ENCODE measurements around the gene COL19A1. TPM values are rescaled to one million over a fixed set of nuclear protein-coding genes. Genes with fewer than 3 reads are reported as not detected.

Gene COL19A1
- total RNA-seq, 1 experiment from 2014 or later: not detected

DNA sequence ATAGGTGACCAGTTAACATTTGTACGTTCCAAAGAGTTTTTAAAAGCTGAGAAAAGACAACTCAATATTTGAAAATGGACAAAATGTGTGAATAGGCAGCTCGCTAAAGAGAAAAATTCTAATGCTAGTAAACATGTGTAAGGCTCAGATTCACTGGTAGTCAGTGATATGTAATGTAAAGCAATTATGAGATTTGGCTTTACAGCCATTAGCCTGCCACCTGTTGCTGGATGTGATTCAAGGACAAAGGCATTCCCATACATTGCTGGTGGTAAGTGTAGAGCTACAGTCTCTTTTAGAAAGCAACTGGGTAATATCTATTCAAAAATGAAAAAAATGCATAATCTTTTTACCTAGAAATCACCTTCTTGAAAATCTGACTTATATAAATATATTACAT lies 114.3 kb downstream of the COL19A1 start:
- Mint-ChIP-seq H3K9me3 (ENCODE audit: unreplicated experiment) (no peaks in the 10 kb centered on the region), H3K27ac (ENCODE audit: low read depth, unreplicated experiment) (no peak overlapping the region), H3K4me3 (ENCODE audit: unreplicated experiment) (no peak overlapping the region), H3K36me3 (ENCODE audit: insufficient read depth, unreplicated experiment) (no peaks in the 10 kb centered on the region), H3K4me1 (ENCODE audit: insufficient read depth, unreplicated experiment) (no peaks in the 10 kb centered on the region), H3K27me3 (ENCODE audit: insufficient read depth, unreplicated experiment) (peaks cover 75% of the 10 kb centered on the region)
- CTCF ChIA-PET: interaction anchor here (0.7 kb wide), 1 partner anchor 1126 kb away, joined by 3 read pairs; no protein-coding TSS in a partner anchor
- TF ChIP-seq, protein P1, sequence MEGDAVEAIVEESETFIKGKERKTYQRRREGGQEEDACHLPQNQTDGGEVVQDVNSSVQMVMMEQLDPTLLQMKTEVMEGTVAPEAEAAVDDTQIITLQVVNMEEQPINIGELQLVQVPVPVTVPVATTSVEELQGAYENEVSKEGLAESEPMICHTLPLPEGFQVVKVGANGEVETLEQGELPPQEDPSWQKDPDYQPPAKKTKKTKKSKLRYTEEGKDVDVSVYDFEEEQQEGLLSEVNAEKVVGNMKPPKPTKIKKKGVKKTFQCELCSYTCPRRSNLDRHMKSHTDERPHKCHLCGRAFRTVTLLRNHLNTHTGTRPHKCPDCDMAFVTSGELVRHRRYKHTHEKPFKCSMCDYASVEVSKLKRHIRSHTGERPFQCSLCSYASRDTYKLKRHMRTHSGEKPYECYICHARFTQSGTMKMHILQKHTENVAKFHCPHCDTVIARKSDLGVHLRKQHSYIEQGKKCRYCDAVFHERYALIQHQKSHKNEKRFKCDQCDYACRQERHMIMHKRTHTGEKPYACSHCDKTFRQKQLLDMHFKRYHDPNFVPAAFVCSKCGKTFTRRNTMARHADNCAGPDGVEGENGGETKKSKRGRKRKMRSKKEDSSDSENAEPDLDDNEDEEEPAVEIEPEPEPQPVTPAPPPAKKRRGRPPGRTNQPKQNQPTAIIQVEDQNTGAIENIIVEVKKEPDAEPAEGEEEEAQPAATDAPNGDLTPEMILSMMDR (IDR thresholded peaks at IDR 0.05; ENCODE audit: unreplicated experiment): no peak
- intact Hi-C loops (cut with micrococcal nuclease): no loop called here
- BruUV-seq (replicated peaks): no TSS peak
- POLR2A ChIA-PET: interaction anchor here (0.7 to 1.3 kb wide), 2 partner anchors 38 to 122 kb away, joined by 3 read pairs; no protein-coding TSS in a partner anchor
- DNase-seq (ENCODE audit: unreplicated experiment): no peak

DNA sequence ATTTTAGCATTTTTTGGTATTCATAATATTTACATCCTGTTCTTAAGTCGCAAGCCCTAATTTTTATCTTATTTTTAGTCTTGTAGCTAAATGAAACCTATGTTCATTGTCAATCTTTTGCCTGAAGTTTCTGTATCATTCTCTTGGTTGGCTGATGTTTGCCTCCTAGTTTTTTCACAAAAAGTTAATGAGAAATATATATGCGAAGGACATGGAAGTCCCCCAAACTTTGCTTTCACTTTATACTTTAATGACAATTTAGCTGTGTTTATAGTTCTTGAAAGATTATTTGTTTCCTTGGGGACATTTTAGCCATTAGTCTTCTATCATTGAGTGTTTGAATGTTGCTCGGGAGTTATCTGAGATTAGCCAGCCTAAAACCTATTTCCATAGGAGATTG lies 118.2 kb downstream of the COL19A1 start:
- Mint-ChIP-seq H3K27ac (ENCODE audit: low read depth, unreplicated experiment) (no peak overlapping the region), H3K9me3 (ENCODE audit: unreplicated experiment) (no peaks in the 10 kb centered on the region), H3K4me3 (ENCODE audit: unreplicated experiment) (no peak overlapping the region), H3K36me3 (ENCODE audit: insufficient read depth, unreplicated experiment) (no peaks in the 10 kb centered on the region), H3K4me1 (ENCODE audit: insufficient read depth, unreplicated experiment) (no peaks in the 10 kb centered on the region), H3K27me3 (ENCODE audit: insufficient read depth, unreplicated experiment) (peaks cover 82% of the 10 kb centered on the region)
- no TSS peak for BruUV-seq (replicated peaks)
- ChIA-PET CTCF (no interaction called here), POLR2A (no interaction called here)
- no peak for DNase-seq (ENCODE audit: unreplicated experiment)
- intact Hi-C loops (cut with micrococcal nuclease): no loop called here
- TF ChIP-seq, protein P1 (IDR thresholded peaks at IDR 0.05; ENCODE audit: unreplicated experiment): no peak

DNA sequence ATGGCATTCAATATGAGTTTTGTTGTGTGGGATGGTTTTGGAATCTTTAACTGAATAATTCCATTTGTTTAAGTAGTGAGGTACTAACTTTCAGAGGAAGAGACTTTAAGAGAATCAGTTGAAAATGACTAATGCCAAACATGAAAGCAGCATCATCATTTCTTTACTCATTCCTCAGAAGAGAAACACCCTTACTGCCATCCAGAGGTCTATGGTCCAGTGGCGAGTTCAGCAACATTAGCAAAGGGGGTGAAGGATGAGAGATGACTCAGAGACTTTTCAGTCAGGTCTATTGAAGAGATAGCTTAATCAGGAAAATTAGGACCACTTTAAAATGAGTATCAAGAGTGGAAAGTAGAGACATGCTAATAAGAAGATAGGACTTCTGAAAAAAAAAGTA lies 118.8 kb downstream of the COL19A1 start:
- Mint-ChIP-seq H3K27ac (ENCODE audit: low read depth, unreplicated experiment) (no peak overlapping the region), H3K4me1 (ENCODE audit: insufficient read depth, unreplicated experiment) (no peaks in the 10 kb centered on the region), H3K4me3 (ENCODE audit: unreplicated experiment) (no peak overlapping the region), H3K27me3 (ENCODE audit: insufficient read depth, unreplicated experiment) (peaks cover 88% of the 10 kb centered on the region), H3K36me3 (ENCODE audit: insufficient read depth, unreplicated experiment) (no peaks in the 10 kb centered on the region), H3K9me3 (ENCODE audit: unreplicated experiment) (no peaks in the 10 kb centered on the region)
- TF ChIP-seq, protein P1 (IDR thresholded peaks at IDR 0.05; ENCODE audit: unreplicated experiment): no peak
- intact Hi-C loops (cut with micrococcal nuclease): no loop called here
- CTCF ChIA-PET: no interaction called here
- BruUV-seq (replicated peaks): no TSS peak
- POLR2A ChIA-PET: interaction anchor here (0.6 kb wide), 1 partner anchor 10 kb away, joined by 3 read pairs; no protein-coding TSS in a partner anchor
- no peak for DNase-seq (ENCODE audit: unreplicated experiment)

DNA sequence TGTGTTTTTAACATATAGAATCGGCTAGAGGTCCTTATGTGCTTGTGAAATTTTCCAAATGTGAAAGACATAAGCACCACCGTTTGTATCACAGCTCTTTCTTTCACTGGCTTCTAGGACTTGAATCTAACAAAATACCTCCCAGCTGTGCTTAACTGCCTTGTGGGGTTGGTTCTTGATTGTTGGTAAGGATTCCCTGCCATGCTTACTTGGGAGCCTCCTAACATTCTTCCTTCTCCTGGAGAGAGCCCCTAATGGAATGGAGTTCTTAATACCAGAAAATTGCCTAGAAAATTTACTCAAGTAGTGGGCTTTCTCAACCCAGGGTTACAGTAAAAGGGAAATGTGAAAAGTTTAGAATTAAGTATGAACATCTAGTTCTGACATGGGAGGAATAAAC lies 121.2 kb downstream of the COL19A1 start:
- DNase-seq (ENCODE audit: unreplicated experiment): no peak
- H3K27me3 Mint-ChIP-seq (ENCODE audit: insufficient read depth, unreplicated experiment): peaks cover 89% of the 10 kb centered on the region
- no peak overlapping the region for H3K4me3 Mint-ChIP-seq (ENCODE audit: unreplicated experiment)
- no TSS peak for BruUV-seq (replicated peaks)
- POLR2A ChIA-PET: no interaction called here
- CTCF ChIA-PET: no interaction called here
- no peaks in the 10 kb centered on the region for H3K9me3 Mint-ChIP-seq (ENCODE audit: unreplicated experiment)
- TF ChIP-seq, protein P1 (IDR thresholded peaks at IDR 0.05; ENCODE audit: unreplicated experiment): no peak
- H3K27ac Mint-ChIP-seq (ENCODE audit: low read depth, unreplicated experiment): no peak overlapping the region
- no peaks in the 10 kb centered on the region for H3K4me1 Mint-ChIP-seq (ENCODE audit: insufficient read depth, unreplicated experiment)
- H3K36me3 Mint-ChIP-seq (ENCODE audit: insufficient read depth, unreplicated experiment): no peaks in the 10 kb centered on the region
- intact Hi-C loops (cut with micrococcal nuclease): no loop called here
